Osteoblast (primary cell): ENCODE measurements around the gene ARHGEF6. TPM values are rescaled to one million over a fixed set of nuclear protein-coding genes. Genes with fewer than 3 reads are reported as not detected.

Experiments used
- DNase-seq: peaks from one replicate; pipeline ENCODE4 v3.0.0; 2011; ENCODE audit warnings: low spot score, mixed read lengths; ENCODE audit not compliant: insufficient read length; ENCODE audit errors: missing footprints
- H2AFZ ChIP-seq: 2 replicates; pipeline ENCODE4 v1.6.0; 2011; ENCODE audit warnings: mild to moderate bottlenecking, low read length
- H3K27ac ChIP-seq: 2 replicates; pipeline ENCODE4 v1.5.1; 2011; ENCODE audit warnings: mild to moderate bottlenecking, low read depth, low read length, moderate library complexity
- H3K27me3 ChIP-seq: 2 replicates; pipeline ENCODE4 v1.6.0; 2012; ENCODE audit warnings: mild to moderate bottlenecking, control low read depth, inconsistent platforms, low read length, moderate library complexity; ENCODE audit not compliant: insufficient read depth
- H3K36me3 ChIP-seq: 2 replicates; pipeline ENCODE4 v1.5.1; 2011; ENCODE audit warnings: mild to moderate bottlenecking, low read length, control low read depth, moderate library complexity; ENCODE audit not compliant: insufficient read depth
- H3K4me1 ChIP-seq: 2 replicates; pipeline ENCODE4 v1.5.1; 2011; ENCODE audit warnings: mild to moderate bottlenecking, low read length, control low read depth, moderate library complexity; ENCODE audit not compliant: insufficient read depth
- H3K4me2 ChIP-seq: 2 replicates; pipeline ENCODE4 v1.6.0; 2011; ENCODE audit warnings: mild to moderate bottlenecking, low read length; ENCODE audit not compliant: insufficient read depth
- H3K4me3 ChIP-seq: fragments of 200-600 bp; sonication (generic); 3 replicates; pipeline ENCODE4 v1.5.1; 2012; ENCODE audit warnings: mild to moderate bottlenecking, low read length, inconsistent platforms; ENCODE audit not compliant: insufficient read depth
- H3K79me2 ChIP-seq: 2 replicates; pipeline ENCODE4 v1.6.0; 2012; ENCODE audit warnings: mild to moderate bottlenecking, low read length, control low read depth, inconsistent platforms; ENCODE audit not compliant: insufficient read depth
- H3K9me3 ChIP-seq: 2 replicates; pipeline ENCODE4 v1.5.1; 2011; ENCODE audit warnings: low read depth, low read length, control low read depth
- H4K20me1 ChIP-seq: 2 replicates; pipeline ENCODE4 v1.6.0; 2012; ENCODE audit warnings: mild to moderate bottlenecking, low read length, control low read depth; ENCODE audit not compliant: insufficient read depth
- total RNA-seq: library from RNA; depleted of rRNA; stranded (reverse); fragments of >200 nt; gene quantifications from 2 replicates; pipeline ENCODE4 v1.2.3, GENCODE V29; 2012
- TF ChIP-seq, protein P1 (sequence below): IDR thresholded peaks from 2 replicates; pipeline ENCODE4 v1.5.1; 2011; ENCODE audit warnings: mild to moderate bottlenecking, low read depth, low read length, moderate library complexity; ENCODE audit errors: extremely low read depth

Gene ARHGEF6
- total RNA-seq, 1 donor, result 17.4 TPM

DNA sequence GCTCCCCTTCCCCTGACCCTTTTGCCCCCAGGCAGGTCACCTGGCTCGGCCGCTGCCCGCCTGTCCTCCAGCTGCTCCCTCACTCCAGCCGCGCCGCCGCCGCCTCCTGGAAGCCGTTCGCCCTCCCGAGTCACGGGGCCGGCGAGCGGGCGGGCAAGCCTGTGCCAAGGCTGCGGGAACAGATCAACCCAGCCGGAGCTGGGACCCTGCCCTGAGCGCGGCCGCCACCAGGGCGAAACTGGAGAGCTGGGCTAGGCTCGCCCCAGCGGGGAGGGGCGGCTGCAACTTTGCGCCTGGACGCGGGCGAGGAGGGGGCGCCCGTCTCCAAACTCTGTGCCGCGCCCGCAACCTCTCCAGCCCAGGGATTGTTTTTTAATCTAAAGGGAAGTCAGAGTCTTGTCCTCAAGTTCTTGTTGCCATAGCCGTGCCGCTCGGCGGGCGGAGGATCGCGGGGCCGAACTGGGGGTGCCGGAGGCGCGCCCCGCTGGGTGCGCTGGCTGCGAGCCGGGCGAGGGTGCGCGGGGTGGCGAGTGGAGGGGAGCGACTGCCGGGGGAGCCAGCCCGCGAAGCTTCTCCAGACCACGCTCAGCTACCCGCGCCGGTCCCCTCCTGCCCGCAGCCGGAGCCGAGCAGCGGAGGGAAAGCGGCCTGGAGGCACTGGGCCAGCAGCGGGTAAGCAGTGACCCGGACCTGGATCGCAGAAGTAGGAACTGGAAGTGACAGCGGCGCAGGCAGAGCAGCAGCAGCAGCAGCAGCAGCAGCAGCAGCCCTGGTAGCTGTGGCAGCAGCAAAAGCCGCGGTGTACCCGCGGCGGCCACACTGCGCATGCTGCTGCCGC lies 13.4 kb downstream of the ARHGEF6 start:
- Histone ChIP-seq H3K4me2 (peak overlapping the region; percentile 81), H3K4me1 (peaks cover 10% of the 10 kb centered on the region), H3K27me3 (no peaks in the 10 kb centered on the region), H3K36me3 (no peaks in the 10 kb centered on the region), H3K79me2 (peaks cover 3% of the 10 kb centered on the region), H2AFZ (peak overlapping the region; percentile 82), H3K9me3 (no peaks in the 10 kb centered on the region), H3K4me3 (peak overlapping the region; percentile 78), H4K20me1 (no peaks in the 10 kb centered on the region), H3K27ac (peak overlapping the region; percentile 61)
- TF ChIP-seq, protein P1, sequence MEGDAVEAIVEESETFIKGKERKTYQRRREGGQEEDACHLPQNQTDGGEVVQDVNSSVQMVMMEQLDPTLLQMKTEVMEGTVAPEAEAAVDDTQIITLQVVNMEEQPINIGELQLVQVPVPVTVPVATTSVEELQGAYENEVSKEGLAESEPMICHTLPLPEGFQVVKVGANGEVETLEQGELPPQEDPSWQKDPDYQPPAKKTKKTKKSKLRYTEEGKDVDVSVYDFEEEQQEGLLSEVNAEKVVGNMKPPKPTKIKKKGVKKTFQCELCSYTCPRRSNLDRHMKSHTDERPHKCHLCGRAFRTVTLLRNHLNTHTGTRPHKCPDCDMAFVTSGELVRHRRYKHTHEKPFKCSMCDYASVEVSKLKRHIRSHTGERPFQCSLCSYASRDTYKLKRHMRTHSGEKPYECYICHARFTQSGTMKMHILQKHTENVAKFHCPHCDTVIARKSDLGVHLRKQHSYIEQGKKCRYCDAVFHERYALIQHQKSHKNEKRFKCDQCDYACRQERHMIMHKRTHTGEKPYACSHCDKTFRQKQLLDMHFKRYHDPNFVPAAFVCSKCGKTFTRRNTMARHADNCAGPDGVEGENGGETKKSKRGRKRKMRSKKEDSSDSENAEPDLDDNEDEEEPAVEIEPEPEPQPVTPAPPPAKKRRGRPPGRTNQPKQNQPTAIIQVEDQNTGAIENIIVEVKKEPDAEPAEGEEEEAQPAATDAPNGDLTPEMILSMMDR, result no peak
- DNase-seq, result peak; percentile 84

- peak; percentile 34 for DNase-seq
- Histone ChIP-seq H3K27ac (peak overlapping the region; percentile 37), H3K4me3 (peak overlapping the region; percentile 78)
These were observed 14.0 kb downstream of the ARHGEF6 start for GRCh38 chrX:136766785-136767103.

DNA sequence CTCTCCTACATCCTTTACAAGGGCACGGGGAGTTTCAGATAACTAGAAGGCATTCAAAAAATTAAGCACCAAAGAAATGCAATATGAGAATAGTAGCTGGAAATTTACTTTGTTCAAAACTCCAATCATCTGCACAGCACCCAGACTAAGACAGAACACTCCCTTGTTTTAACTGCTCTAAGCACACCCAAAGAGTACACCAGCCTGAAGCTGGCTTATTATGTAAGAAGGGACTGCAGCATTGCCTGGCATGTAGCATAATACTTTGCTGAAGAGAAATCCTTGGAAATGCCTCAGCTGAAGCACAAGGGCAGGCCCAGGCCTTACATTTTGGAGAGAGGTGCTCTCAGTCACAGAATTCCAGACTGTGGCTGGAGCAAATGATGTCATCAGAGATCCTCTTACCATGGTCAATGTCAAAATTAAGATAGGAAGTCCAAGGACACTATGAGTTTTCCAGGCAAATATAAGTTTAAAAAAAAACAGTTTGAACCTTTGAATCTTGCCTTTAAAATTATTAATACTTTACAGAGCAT lies 14.8 kb downstream of the ARHGEF6 start:
- no peaks in the 10 kb centered on the region for H3K9me3 ChIP-seq
- H3K36me3 ChIP-seq, result no peaks in the 10 kb centered on the region
- H3K27ac ChIP-seq, result no peak overlapping the region
- peak overlapping the region; percentile 81 for H3K4me2 ChIP-seq
- no peaks in the 10 kb centered on the region for H3K27me3 ChIP-seq
- H3K79me2 ChIP-seq, result peaks cover 3% of the 10 kb centered on the region
- peak; percentile 45 for DNase-seq
- H4K20me1 ChIP-seq, result no peaks in the 10 kb centered on the region
- no peak overlapping the region for H2AFZ ChIP-seq
- TF ChIP-seq, protein P1, result no peak
- no peak overlapping the region for H3K4me3 ChIP-seq
- H3K4me1 ChIP-seq, result peaks cover 10% of the 10 kb centered on the region

More at GRCh38 chrX:136766785-136767103, 14.0 kb downstream of the ARHGEF6 start:
- Histone ChIP-seq H3K27me3 (no peaks in the 10 kb centered on the region), H3K9me3 (no peaks in the 10 kb centered on the region), H3K4me1 (peaks cover 10% of the 10 kb centered on the region), H4K20me1 (no peaks in the 10 kb centered on the region), H2AFZ (peak overlapping the region; percentile 82), H3K36me3 (no peaks in the 10 kb centered on the region), H3K79me2 (peaks cover 3% of the 10 kb centered on the region), H3K4me2 (peak overlapping the region; percentile 81)
- TF ChIP-seq, protein P1, result no peak

GRCh38 chrX:136764206-136764605 lies 16.5 kb downstream of the ARHGEF6 start:
- Histone ChIP-seq H3K4me2 (no peak overlapping the region), H3K27me3 (no peaks in the 10 kb centered on the region), H3K4me3 (no peak overlapping the region), H3K36me3 (no peaks in the 10 kb centered on the region), H3K79me2 (peaks cover 3% of the 10 kb centered on the region), H3K27ac (no peak overlapping the region), H3K9me3 (no peaks in the 10 kb centered on the region), H3K4me1 (peaks cover 10% of the 10 kb centered on the region), H4K20me1 (no peaks in the 10 kb centered on the region), H2AFZ (no peak overlapping the region)
- no peak for DNase-seq
- TF ChIP-seq, protein P1, result no peak
